Liver (tissue), 9 donors: ENCODE data around the gene PAK4. TPM values are rescaled to one million over a fixed set of nuclear protein-coding genes. Genes with fewer than 3 reads are reported as not detected.

Experiments used
- DNase-seq: peaks from one replicate; pipeline ENCODE4 v3.0.0-alpha.2; 2017; ENCODE audit warnings: low spot score
- H3K27ac ChIP-seq, 2 donors: one replicate each; pipeline ENCODE4 v1.7.0; 2013; ENCODE audit warnings: inconsistent platforms in 2 of 2, low read length in 2 of 2, control low read depth in 1 of 2, low read depth in 1 of 2, mild to moderate bottlenecking in 1 of 2
- H3K27me3 ChIP-seq, 4 donors: one replicate each; pipeline versions ENCODE4 v1.6.1 to v1.7.0; 2013; ENCODE audit warnings: low read length in 3 of 4, inconsistent platforms in 1 of 4, mild to moderate bottlenecking in 1 of 4, moderate library complexity in 1 of 4; ENCODE audit not compliant: control insufficient read depth in 4 of 4, insufficient read depth in 4 of 4
- H3K36me3 ChIP-seq, 4 donors: one replicate each; pipeline versions ENCODE4 v1.6.1 to v1.7.0; 2013; ENCODE audit warnings: low read length in 3 of 4, mild to moderate bottlenecking in 3 of 4, low read depth in 1 of 4, moderate library complexity in 1 of 4; ENCODE audit not compliant: control insufficient read depth in 4 of 4, insufficient read depth in 3 of 4
- H3K4me1 ChIP-seq, 4 donors: one replicate each; pipeline versions ENCODE4 v1.6.1 to v1.7.0; 2013; ENCODE audit warnings: low read length in 3 of 4, mild to moderate bottlenecking in 3 of 4, moderate library complexity in 1 of 4; ENCODE audit not compliant: control insufficient read depth in 4 of 4, insufficient read depth in 4 of 4
- H3K4me3 ChIP-seq, 3 donors: one replicate each; pipeline versions ENCODE4 v1.6.1 to v1.7.0; 2013; ENCODE audit warnings: low read length in 3 of 3, control low read depth in 1 of 3, low read depth in 1 of 3, mild to moderate bottlenecking in 1 of 3
- H3K9ac ChIP-seq, 2 donors: one replicate each; pipeline ENCODE4 v1.7.0; 2013; ENCODE audit warnings: low read length in 2 of 2, mild to moderate bottlenecking in 2 of 2, moderate library complexity in 2 of 2, control low read depth in 1 of 2, low read depth in 1 of 2
- H3K9me3 ChIP-seq, 4 donors: one replicate each; pipeline versions ENCODE4 v1.6.1 to v1.7.0; 2013; ENCODE audit warnings: low read length in 3 of 4; ENCODE audit not compliant: control insufficient read depth in 4 of 4
- ATF3 ChIP-seq: IDR thresholded peaks from 2 replicates; pipeline ENCODE4 v1.6.1; 2016; ENCODE audit warnings: antibody characterized with exemption
- CTCF ChIP-seq: fragments of 150-350 bp; IDR thresholded peaks from 2 replicates; pipeline ENCODE4 v1.5.1; 2017; ENCODE audit warnings: improper control_type of control experiment, low read depth, low read length; ENCODE audit not compliant: missing input control
- EGR1 ChIP-seq, 2 donors: IDR thresholded peaks; 2 replicates each; pipeline ENCODE4 v1.6.1; 2016 to 2018; ENCODE audit warnings: antibody characterized with exemption in 2 of 2, low read depth in 2 of 2
- FOXA1 ChIP-seq: IDR thresholded peaks from 2 replicates; pipeline ENCODE4 v1.6.1; 2016; ENCODE audit warnings: antibody characterized with exemption
- FOXA2 ChIP-seq: IDR thresholded peaks from 2 replicates; pipeline ENCODE4 v1.6.1; 2016; ENCODE audit warnings: antibody characterized with exemption
- GABPA ChIP-seq, 2 donors: IDR thresholded peaks in 1 of 2; conservative IDR thresholded peaks in 1 of 2; 2 replicates each; pipeline ENCODE4 v1.6.1; 2016; ENCODE audit warnings: antibody characterized with exemption in 2 of 2, mild to moderate bottlenecking in 1 of 2, moderate library complexity in 1 of 2
- HNF4A ChIP-seq, 2 donors: conservative IDR thresholded peaks; 2 replicates each; pipeline ENCODE4 v1.6.1; 2016; ENCODE audit warnings: antibody characterized with exemption in 2 of 2, mild to moderate bottlenecking in 2 of 2
- HNF4G ChIP-seq: IDR thresholded peaks from 2 replicates; pipeline ENCODE4 v1.6.1; 2016; ENCODE audit warnings: antibody characterized with exemption
- JUND ChIP-seq, 2 donors: IDR thresholded peaks; 2 replicates each; pipeline ENCODE4 v1.6.1; 2016; ENCODE audit warnings: antibody characterized with exemption in 2 of 2
- MAX ChIP-seq: IDR thresholded peaks from 2 replicates; pipeline ENCODE4 v1.6.1; 2016; ENCODE audit warnings: antibody characterized with exemption
- NR2F2 ChIP-seq: IDR thresholded peaks from 2 replicates; pipeline ENCODE4 v1.6.1; 2016; ENCODE audit warnings: antibody characterized with exemption
- RAD21 ChIP-seq, 2 donors: IDR thresholded peaks; 2 replicates each; pipeline ENCODE4 v1.6.1; 2016; ENCODE audit warnings: antibody characterized with exemption in 2 of 2, mild to moderate bottlenecking in 2 of 2
- RXRA ChIP-seq, 2 donors: IDR thresholded peaks; 2 replicates each; pipeline ENCODE4 v1.6.1; 2017 to 2018; ENCODE audit warnings: antibody characterized with exemption in 2 of 2, mild to moderate bottlenecking in 1 of 2
- SP1 ChIP-seq: IDR thresholded peaks from 2 replicates; pipeline ENCODE4 v1.6.1; 2018; ENCODE audit warnings: antibody characterized with exemption, mild to moderate bottlenecking
- TAF1 ChIP-seq: conservative IDR thresholded peaks from 2 replicates; pipeline ENCODE4 v1.6.1; 2016; ENCODE audit warnings: antibody characterized with exemption, mild to moderate bottlenecking
- YY1 ChIP-seq: IDR thresholded peaks from 2 replicates; pipeline ENCODE4 v1.6.1; 2016; ENCODE audit warnings: antibody characterized with exemption, mild to moderate bottlenecking
- ZBTB33 ChIP-seq: IDR thresholded peaks from 2 replicates; pipeline ENCODE4 v1.6.1; 2016; ENCODE audit warnings: antibody characterized with exemption
- WGBS: extraction: QIAGEN DNeasy Blood & Tissue Kit; methylation state at CpG from one replicate; pipeline ENCODE4 v1.1.7; 2013; 5-methylcytosine and 5-hydroxymethylcytosine counted together
- polyA plus RNA-seq, 2 donors: library from polyadenylated mRNA; stranded (reverse) in 1 of 2; unstranded in 1 of 2; fragments of 200-250 nt in 1 of 2; fragments of >200 nt in 1 of 2; fragmentation: Nextera tagmentation in 1 of 2; extraction: Ambion mirVana in 1 of 2; gene quantifications; one replicate each; pipeline versions ENCODE4 v1.2.1 to v1.2.3, GENCODE V29; 2013 to 2015
- total RNA-seq, 2 donors: library from RNA; depleted of rRNA; stranded (reverse); fragments of >200 nt; gene quantifications; one replicate each; pipeline ENCODE4 v1.2.3, GENCODE V29; 2014
- TF ChIP-seq, protein P1 (sequence below): IDR thresholded peaks from 2 replicates; pipeline ENCODE4 v1.6.1; 2016; ENCODE audit warnings: antibody characterized with exemption, mild to moderate bottlenecking
- donor health status: healthy.
- donor health status: healthy.
- donor health status: healthy.
- donor health status: healthy.
- donor health status: healthy.

Gene PAK4
- total and polyA plus RNA-seq, 4 donors = 5.4 to 16.6 (median 7.7) TPM

DNA sequence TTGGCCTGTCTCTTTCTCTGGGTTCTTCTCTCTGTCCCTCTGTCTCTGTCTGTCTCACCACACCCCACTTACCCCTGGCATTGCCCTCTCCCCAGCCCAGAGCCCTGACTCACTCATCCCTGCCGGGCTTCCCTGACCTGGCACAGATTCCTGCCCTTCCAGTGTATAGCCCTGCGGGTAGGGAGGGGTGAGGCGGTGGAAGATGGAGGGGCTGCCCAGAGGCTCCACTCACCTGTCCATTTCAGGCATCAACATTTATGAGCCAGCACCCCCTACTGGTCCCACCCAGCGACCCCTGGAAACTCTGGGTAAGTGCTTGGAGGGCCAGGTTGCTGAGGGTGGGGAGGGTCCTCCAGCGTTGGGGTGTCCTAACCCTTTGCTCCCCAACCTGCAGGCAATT lies 72.2 kb downstream of the PAK4 start:
- Histone ChIP-seq H3K9ac (no peak overlapping the region), H3K4me1 (peaks cover 0 to 10% (median 2%) of the 10 kb centered on the region in 4 donors), H3K4me3 (no peak overlapping the region), H3K36me3 (no peaks in the 10 kb centered on the region), H3K27ac (no peak overlapping the region), H3K27me3 (peaks cover 0 to 20% (median 4%) of the 10 kb centered on the region in 4 donors), H3K9me3 (no peaks in the 10 kb centered on the region)
- WGBS = 57% methylated on average over 5 of the region's 5 CpGs
- TF ChIP-seq ATF3 (no peak), NR2F2 (no peak), EGR1 (IDR thresholded peaks at IDR 0.05; ENCODE audit: low read depth in 2 of 2) (no peak), CTCF (no peak), HNF4G (no peak), SP1 (no peak), GABPA (IDR thresholded peaks at IDR 0.05 in 1 of 2, conservative IDR thresholded peaks at IDR 0.05 in 1 of 2) (no peak), YY1 (no peak), ZBTB33 (no peak), FOXA2 (no peak), JUND (IDR thresholded peaks at IDR 0.05) (no peak), MAX (no peak), FOXA1 (no peak), RXRA (IDR thresholded peaks at IDR 0.05) (no peak), HNF4A (conservative IDR thresholded peaks at IDR 0.05) (no peak), RAD21 (IDR thresholded peaks at IDR 0.05) (no peak), TAF1 (no peak)
- TF ChIP-seq, protein P1, sequence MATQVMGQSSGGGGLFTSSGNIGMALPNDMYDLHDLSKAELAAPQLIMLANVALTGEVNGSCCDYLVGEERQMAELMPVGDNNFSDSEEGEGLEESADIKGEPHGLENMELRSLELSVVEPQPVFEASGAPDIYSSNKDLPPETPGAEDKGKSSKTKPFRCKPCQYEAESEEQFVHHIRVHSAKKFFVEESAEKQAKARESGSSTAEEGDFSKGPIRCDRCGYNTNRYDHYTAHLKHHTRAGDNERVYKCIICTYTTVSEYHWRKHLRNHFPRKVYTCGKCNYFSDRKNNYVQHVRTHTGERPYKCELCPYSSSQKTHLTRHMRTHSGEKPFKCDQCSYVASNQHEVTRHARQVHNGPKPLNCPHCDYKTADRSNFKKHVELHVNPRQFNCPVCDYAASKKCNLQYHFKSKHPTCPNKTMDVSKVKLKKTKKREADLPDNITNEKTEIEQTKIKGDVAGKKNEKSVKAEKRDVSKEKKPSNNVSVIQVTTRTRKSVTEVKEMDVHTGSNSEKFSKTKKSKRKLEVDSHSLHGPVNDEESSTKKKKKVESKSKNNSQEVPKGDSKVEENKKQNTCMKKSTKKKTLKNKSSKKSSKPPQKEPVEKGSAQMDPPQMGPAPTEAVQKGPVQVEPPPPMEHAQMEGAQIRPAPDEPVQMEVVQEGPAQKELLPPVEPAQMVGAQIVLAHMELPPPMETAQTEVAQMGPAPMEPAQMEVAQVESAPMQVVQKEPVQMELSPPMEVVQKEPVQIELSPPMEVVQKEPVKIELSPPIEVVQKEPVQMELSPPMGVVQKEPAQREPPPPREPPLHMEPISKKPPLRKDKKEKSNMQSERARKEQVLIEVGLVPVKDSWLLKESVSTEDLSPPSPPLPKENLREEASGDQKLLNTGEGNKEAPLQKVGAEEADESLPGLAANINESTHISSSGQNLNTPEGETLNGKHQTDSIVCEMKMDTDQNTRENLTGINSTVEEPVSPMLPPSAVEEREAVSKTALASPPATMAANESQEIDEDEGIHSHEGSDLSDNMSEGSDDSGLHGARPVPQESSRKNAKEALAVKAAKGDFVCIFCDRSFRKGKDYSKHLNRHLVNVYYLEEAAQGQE = no peak
- DNase-seq = no peak

DNA sequence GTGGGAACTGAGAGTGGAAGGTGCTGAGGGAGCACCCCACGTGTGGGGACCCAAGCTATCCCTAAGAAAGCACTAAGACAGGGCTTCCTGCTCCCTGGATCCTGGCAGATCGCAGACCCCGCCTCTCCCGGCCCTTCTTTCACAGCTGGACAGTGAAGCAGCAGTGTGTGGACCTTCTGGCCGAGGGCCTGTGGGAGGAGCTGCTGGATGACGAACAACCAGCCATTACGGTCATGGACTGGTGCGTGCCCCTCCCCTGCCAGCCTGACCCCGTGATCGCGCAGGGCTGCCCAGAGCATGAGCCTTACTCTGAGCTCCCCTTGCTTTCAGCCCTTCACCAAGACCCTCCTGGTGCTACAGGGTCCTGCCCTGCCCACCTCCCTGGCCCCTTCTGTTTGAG lies 73.4 kb downstream of the PAK4 start:
- WGBS = 43% methylated on average over 11 of the region's 11 CpGs
- Histone ChIP-seq H3K9me3 (no peaks in the 10 kb centered on the region), H3K9ac (no peak overlapping the region), H3K36me3 (no peaks in the 10 kb centered on the region), H3K27ac (no peak overlapping the region), H3K4me3 (no peak overlapping the region), H3K27me3 (peaks cover 2 to 20% (median 5%) of the 10 kb centered on the region in 4 donors), H3K4me1 (peaks cover 0 to 8% (median 2%) of the 10 kb centered on the region in 4 donors)
- no peak for DNase-seq
- TF ChIP-seq JUND (IDR thresholded peaks at IDR 0.05) = no peak
- TF ChIP-seq, protein P1 = no peak
- TF ChIP-seq RAD21 (IDR thresholded peaks at IDR 0.05) = no peak
- no peak for TF ChIP-seq HNF4A (conservative IDR thresholded peaks at IDR 0.05)
- no peak for TF ChIP-seq TAF1
- no peak for TF ChIP-seq SP1
- TF ChIP-seq ZBTB33 = no peak
- TF ChIP-seq HNF4G = no peak
